Mucosa of descending colon (tissue), 3 donors: Measurements from ENCODE around the gene CELF4. TPM values are rescaled to one million over a fixed set of nuclear protein-coding genes. Genes with fewer than 3 reads are reported as not detected.

Experiments
- ATAC-seq: fragments of 200-7000 bp; cut with Tn5 transposase; one replicate; pipeline ENCODE4 v1.9.1; 2020; ENCODE audit warnings: mild to moderate bottlenecking, moderate library complexity
- DNase-seq, 3 donors: peaks; one replicate each; pipeline ENCODE4 v3.0.0-alpha.2; 2020
- H3K36me3 ChIP-seq: fragments of 200-600 bp; one replicate; pipeline ENCODE4 v1.8.0; 2021; ENCODE audit warnings: low read depth, mild to moderate bottlenecking
- H3K4me1 ChIP-seq: fragments of 200-600 bp; one replicate; pipeline ENCODE4 v1.8.0; 2021; ENCODE audit warnings: low read depth, mild to moderate bottlenecking
- H3K4me3 ChIP-seq: fragments of 200-600 bp; one replicate; pipeline ENCODE4 v1.8.0; 2021; ENCODE audit warnings: mild to moderate bottlenecking
- H3K9me3 ChIP-seq: fragments of 200-600 bp; one replicate; pipeline ENCODE4 v1.8.0; 2021; ENCODE audit warnings: mild to moderate bottlenecking
- intact Hi-C, 2 donors: fragments of 100-400 bp; cut with DNase I in 1 of 2; cut with micrococcal nuclease in 1 of 2; formaldehyde crosslinking; loops; one replicate each; pipeline versions ENCODE4 v1.11.0 to v1.11.1; 2022; cut with DNase I, micrococcal nuclease
- total RNA-seq, 3 donors: library from RNA; stranded (reverse); fragmentation: NEBNext Ultra II Directional in 2 of 3; extraction: Animal tissue kit (Norgen Biotek cat#: 25700) in 2 of 3; gene quantifications; one replicate each; pipeline versions ENCODE4 v1.2.1 to v1.2.4, GENCODE V29; 2021 to 2023
- TF ChIP-seq, protein P1 (sequence below): fragments of 200-600 bp; IDR thresholded peaks from one replicate; pipeline ENCODE4 v1.8.0; 2022; ENCODE audit warnings: antibody characterized with exemption, mild to moderate bottlenecking
- donor health status: DM: no; HTN: no; CAD: no; lungs with moderate emphysema.
- donor health status: DM: no; HTN: no; CAD: no.
- donor health status: DM: no; HTN: yes; CAD: no.

The CELF4 gene
- total RNA-seq, 3 donors from 2014 or later = 0.32 to 4.4 (median 0.72) TPM

DNA sequence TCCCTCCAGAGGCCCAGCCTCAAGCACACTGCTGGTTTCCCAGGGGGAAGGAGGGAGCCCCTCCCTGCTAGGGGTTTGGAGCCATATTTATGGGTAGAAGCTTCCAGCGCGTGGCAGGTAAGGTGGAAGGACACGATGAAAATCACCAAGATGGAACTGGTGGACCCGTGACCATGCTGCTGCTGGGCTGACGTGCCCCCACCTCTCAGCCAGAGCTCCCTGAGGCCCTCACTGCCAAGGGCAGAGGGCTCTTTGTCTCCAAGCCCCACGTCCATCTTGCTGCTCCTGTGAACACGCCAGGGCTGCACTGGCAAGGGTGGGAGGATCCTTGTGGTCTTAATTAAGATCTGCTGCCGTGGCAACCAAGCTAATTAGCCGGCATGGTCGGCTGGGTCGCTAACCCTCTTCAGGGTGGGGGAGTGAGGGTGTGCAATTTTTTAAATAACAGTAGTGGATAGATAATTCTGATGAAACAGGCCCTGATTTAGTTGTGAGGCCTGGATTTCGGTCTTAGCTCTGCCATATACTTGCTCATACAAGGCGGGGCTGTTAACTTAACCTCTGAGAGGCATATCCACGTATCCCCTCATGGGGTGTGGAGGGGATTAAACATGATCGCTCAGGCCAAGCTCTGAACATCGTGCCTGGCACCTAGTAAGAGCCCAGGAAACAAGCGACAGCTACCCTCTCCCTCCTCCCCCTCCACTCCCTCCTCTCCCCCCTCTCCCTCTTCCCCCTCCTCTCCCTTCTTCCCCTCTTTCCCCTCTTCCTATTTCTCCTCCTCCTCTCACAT is 232.8 kb downstream of the CELF4 start:
- ATAC-seq (no peak), DNase-seq (no peak)
- TF ChIP-seq, protein P1, sequence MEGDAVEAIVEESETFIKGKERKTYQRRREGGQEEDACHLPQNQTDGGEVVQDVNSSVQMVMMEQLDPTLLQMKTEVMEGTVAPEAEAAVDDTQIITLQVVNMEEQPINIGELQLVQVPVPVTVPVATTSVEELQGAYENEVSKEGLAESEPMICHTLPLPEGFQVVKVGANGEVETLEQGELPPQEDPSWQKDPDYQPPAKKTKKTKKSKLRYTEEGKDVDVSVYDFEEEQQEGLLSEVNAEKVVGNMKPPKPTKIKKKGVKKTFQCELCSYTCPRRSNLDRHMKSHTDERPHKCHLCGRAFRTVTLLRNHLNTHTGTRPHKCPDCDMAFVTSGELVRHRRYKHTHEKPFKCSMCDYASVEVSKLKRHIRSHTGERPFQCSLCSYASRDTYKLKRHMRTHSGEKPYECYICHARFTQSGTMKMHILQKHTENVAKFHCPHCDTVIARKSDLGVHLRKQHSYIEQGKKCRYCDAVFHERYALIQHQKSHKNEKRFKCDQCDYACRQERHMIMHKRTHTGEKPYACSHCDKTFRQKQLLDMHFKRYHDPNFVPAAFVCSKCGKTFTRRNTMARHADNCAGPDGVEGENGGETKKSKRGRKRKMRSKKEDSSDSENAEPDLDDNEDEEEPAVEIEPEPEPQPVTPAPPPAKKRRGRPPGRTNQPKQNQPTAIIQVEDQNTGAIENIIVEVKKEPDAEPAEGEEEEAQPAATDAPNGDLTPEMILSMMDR = no peak
- Histone ChIP-seq H3K36me3 (no peaks in the 10 kb centered on the region), H3K4me1 (no peaks in the 10 kb centered on the region), H3K9me3 (no peaks in the 10 kb centered on the region), H3K4me3 (no peak overlapping the region)
- intact Hi-C loops = no loop called here

DNA sequence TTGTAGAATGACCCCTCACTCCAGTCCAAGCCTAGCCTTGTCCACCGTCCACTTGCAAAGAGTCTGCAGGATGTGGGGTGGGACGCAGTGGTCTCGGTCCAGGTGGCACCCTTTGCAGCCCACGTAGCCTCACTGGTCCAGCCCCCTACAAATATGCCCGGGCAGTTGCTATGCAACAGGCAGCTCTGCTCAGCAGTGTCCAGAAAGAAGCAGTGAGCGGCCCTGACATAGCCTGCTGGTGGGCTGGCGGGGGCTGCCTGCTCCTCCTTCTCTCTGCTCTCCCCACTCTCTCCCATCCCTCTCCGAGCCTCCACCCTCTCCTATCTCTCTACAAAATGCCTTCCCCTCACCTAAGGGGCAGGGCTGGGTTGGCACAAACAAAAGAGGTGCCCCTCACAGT is 233.4 kb downstream of the CELF4 start:
- Histone ChIP-seq H3K4me1 (no peaks in the 10 kb centered on the region), H3K36me3 (no peaks in the 10 kb centered on the region), H3K9me3 (no peaks in the 10 kb centered on the region), H3K4me3 (no peak overlapping the region)
- no peak for ATAC-seq
- intact Hi-C loops = no loop called here
- TF ChIP-seq, protein P1 = no peak
- DNase-seq = no peak

DNA sequence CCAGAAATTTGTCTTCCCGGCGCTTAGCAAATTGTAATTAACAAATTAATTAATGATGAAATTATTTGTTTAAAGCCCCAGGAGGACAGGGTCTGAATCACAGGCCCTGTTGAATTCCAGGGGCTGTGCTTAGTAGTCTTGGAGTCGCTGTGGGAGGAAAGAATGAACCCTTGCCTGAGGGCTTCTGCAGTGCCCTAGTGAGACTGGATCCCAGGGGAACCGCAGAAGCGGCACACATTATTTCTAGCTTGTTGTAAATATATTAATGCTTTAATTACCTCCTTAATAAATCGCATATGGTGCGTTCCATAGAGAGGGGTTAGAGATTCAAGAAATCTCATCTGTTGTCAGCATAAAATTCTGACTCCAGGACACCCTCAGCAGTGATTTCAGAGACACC is 235.4 kb downstream of the CELF4 start:
- ATAC-seq = no peak
- no peaks in the 10 kb centered on the region for H3K36me3 ChIP-seq
- intact Hi-C loops = no loop called here
- H3K4me1 ChIP-seq = no peaks in the 10 kb centered on the region
- no peaks in the 10 kb centered on the region for H3K9me3 ChIP-seq
- TF ChIP-seq, protein P1 = no peak
- no peak overlapping the region for H3K4me3 ChIP-seq
- DNase-seq = no peak

DNA sequence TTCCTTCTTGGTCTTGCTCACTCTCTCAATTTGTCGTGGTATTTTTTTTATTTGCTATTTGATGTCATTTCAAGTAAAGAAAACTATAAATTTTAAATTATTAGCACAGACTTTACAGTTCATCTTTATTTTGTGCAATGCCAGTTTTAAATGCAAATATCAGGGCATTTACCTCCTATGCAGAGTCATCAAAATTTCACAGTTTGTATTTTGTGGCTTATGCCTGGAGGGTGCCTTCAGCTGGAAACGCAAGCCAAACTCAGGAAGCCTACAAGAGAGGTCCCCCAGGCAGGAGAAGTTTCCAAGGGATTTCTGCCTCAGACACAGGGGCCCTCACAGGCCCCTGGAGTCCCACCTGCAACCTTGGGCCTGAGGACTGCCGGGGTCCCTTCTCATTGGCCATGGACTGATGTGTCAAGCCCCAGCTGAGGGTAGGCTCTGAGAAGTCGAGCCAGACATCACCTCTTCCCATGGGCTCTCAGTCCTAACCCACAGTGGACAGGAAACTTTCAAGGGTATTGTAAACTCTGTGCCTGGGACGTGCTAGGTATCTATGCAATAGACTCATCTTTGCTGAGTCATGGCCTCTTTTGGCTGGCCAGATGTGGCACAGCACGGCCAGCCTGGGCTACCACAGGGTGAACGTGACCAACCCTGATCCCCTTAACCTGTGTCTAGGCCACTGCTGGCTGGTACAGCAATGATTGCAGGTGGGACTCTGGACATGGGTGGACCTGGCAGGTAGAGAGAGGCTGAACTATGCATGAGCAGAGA is 236.5 kb downstream of the CELF4 start:
- Histone ChIP-seq H3K9me3 (no peaks in the 10 kb centered on the region), H3K36me3 (no peaks in the 10 kb centered on the region), H3K4me3 (no peak overlapping the region), H3K4me1 (no peaks in the 10 kb centered on the region)
- intact Hi-C loops = no loop called here
- no peak for ATAC-seq
- DNase-seq = no peak
- TF ChIP-seq, protein P1 = no peak

DNA sequence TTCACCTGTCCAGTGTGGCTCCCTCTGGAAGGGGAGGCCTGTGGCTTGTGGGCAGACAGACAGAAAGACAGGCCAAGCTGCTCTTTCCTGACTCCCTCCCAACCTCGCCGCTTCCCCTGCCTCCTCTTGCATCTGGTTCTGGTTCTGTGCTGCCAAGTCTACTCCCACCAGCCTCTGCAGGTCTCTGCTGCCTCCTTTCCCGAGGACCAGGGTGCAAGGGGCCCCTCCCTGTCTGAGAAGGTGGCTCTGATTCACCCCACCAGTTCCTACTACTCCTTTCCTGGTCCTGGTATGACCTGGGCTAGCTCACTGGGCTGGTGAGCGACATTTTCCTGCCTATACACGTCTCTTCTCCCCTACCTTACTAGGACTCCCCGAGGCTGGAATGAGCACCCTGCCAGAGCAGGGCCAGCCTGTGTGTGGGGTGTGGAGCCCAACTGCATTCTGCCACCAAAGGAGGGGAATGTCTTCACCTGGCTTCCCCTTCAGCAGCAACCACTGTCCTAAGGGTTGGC is 238.5 kb downstream of the CELF4 start:
- DNase-seq = no peak
- no peaks in the 10 kb centered on the region for H3K4me1 ChIP-seq
- H3K9me3 ChIP-seq = no peaks in the 10 kb centered on the region
- H3K36me3 ChIP-seq = no peaks in the 10 kb centered on the region
- no peak for ATAC-seq
- H3K4me3 ChIP-seq = no peak overlapping the region
- TF ChIP-seq, protein P1 = no peak
- intact Hi-C loops = no loop called here
